Stimulated activated CD8-positive, alpha-beta memory T cell treated with anti-CD3 and anti-CD28 coated beads, Interleukin-4, amount 100 ng/mL, for 4 hours (primary cell): ENCODE results near the gene AXIN1.
"Not testable (repeated sequence)": the region's sequence is repeated elsewhere in the genome, so short reads cannot be mapped to it uniquely, and the experiment has no call there.

ENCODE experiments used
- DNase-seq, 2 donors: peaks; one replicate each; pipeline ENCODE4 v3.0.0-alpha.2; 2020; ENCODE audit warnings: low read depth in 2 of 2, low spot score in 1 of 2

The AXIN1 gene

DNA sequence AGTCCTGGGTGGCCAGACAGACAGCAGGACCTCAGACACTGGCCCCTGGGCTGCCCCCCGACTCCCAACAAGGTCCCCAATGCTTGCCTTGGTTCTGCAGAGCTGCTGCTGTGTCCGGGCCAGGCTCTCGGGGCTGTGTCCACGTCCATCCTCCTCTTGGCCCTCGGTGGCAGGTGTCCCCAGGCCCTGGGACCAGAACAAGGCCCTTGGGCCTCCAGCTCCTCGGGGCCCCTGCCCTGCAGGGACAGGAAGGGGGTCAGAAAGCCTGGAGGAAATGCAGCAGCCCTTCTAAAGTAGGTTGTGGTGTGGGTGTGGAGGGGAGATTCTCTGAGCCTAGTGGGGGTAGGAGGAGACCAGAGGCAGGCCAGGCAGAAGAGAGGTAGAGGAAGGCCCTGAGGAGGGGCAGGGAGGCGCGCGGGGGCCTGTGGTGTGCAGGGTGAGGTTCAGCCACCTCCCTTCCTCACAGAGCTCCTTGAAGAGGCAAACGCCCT is 2.5 kb upstream of the AXIN1 start:
- peak in 1 of 2 donors; percentile 36 for DNase-seq

DNA sequence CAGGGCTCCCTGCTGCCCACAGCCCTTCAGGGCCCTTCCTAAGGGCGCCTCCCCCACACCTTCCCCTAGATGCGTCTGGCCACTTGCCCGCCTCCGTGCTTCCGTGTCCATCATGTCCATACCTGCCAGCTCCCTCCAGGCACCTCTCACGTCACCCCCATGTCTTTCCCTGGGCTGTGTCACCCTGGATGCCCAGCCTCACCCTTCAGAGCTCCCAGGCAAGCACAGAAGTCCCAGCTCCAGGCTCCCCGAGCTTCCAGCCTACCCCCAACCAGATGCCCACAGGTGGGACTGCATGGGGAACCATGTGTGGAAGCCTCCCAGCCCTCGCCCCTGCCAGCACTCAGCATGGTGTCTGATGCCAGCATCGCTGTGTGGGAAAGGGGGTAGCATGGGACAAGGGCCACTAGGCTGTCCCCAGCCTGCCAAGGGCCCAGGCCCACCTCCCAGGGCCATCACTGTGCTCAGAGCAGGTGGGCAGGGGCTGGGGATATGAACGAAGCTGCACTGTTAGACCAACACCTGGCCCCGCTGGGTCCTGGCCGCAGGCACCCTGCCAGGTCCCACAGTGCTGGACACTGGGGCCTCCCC is 1.9 kb upstream of the AXIN1 start:
- no peak for DNase-seq

DNA sequence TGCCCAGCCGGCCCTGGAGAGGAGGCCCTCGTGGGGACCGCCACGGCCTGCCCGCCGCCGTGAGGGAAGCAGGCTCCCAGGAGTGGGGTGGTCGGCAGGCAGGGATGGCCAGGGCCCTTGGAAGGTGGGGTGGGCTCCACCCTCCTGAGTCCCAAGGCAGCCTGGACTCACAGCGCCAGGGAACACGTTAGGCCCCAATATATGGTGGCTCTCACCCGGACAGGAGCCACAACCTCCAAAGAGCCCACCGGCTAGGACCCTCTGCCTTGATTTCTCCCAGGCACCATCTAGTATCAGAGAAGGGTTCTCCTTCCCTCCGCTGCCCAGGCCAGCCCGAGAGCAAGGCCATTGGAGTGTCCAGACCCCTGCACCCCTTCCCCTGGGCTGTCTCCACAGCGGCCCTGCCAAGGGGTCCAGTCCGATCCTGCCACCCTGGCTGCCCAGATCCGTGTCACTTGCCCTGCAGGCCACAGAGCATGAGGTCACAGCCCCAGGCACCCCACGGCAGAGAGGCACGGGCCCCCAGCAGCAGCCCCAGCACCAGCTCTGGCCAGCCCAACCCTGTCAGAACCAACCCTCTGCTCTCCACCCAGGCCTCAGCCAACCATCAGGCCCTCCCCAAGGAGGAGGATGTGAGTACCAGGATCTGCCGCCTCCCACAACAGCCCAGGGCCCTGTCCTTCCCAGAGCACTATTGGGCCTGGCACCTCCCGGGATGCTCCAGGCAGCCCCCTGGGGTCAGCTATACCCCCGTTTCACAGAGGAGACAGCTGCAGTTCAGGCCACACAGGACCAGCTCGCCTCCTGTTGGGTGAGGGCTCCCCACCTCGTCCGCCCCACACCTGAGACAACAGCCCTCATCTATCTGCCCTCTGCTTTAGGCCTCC is 1.1 kb upstream of the AXIN1 start:
- DNase-seq = no peak

DNA sequence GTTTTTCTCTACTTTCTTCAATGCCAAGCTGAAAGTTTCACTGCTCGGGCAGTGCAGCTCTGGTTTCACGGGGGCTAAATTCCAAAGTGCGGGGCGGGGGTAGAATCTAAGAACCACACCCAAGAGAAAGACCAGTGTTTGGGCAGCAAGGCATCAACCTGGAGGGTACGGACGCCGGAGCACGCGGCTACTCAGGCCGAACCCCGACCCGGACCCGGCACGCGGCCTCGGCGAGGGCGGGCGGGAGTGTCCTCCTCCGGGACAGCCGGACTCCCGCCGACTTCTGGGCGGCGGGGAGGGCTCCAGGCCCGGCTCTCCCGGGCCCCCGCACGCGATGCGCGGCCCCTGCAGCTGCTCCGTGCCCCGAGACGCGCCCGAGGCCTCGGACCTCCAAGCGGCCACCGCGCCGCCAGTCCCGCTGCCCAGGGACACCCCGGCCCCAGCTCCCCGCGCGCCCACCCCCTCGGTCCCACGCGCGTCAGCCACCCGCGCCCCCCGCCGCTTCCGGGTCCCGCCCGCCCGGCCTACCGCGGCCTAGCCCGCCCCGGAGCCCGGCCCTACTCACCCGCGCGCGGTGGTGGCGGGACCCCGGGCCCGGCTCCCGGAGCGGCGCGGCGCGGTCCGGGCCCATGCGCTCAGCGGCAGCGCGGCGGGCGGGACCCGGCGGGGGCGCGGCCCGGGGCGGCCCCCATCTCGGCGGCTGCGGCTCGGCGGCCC is 561 bp downstream of the AXIN1 start:
- no peak for DNase-seq

DNA sequence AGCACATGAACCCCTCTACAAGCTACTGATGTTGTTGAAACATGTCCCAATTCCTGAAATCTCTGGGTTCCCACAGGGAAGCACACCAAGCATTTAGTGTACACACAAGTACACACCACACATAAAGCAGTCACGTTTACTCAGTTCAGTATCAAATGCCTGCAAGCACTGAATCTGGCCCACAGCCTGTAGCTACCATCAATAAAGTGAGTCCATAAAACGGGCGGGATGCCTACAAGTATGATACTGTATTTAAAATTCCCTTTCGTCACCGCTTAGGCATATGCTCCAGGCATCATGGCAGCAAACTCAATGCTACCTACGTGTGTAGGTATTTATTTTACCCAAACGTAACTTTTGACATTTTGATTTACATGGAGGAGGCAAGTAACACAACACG is 2.3 kb downstream of the AXIN1 start:
- no peak for DNase-seq

DNA sequence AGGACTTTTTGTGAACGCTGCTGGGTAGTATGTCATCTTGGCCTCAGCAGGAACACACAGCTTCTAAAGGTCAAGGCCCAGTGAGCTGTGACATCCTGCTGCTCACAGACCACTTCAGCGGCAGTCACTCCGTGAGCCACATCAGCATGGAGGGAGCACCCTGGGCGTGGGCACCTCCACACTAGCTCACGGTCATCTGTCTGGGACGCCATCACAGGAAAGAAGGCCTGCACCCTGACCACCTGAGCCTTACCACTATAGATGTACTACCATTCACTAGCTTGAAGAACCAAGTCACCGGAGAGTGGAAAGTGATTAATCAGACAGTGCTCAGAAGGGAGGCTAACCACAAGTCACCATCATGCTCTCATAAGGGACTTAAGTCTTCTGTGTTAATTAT is 3.3 kb downstream of the AXIN1 start:
- no peak for DNase-seq

DNA sequence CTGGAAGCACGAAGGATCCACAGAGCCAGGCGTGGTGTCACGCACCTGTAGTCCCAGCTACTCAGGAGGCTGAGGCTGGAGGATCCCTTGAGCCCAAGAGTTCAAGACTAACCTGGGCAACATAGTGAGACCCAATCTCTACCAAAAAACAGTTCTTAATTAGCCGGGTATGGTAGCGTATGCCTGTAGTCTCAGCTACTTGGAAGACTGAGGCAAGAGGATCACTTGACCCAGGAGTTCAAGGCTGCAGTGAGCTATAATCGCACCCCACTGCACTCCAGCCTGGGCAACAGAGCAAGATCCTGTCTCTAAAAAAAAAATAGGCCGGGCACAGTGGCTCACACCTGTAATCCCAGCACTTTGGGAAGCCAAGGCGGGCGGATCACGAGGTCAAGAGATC is 4.0 kb downstream of the AXIN1 start:
- not testable (repeated sequence) for DNase-seq

DNA sequence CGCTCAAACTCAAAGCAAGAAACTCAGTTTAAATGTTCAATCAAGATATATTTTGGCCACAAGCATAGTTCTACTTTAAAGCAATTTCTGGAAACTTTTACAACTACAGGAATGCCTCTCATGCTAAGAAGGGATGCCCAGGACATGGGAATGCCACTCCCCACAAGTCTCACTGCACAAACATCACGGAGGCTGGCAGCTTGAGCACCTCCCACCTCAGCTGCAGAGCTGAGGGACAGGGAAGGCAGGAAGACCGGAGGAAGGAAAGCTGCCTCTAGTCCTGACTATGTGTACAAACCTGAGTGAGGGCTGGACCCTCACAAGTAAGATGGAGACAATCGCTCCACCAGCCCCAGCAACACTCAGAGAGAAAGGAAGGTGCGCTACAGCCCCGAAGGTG is 5.3 kb downstream of the AXIN1 start:
- no peak for DNase-seq

DNA sequence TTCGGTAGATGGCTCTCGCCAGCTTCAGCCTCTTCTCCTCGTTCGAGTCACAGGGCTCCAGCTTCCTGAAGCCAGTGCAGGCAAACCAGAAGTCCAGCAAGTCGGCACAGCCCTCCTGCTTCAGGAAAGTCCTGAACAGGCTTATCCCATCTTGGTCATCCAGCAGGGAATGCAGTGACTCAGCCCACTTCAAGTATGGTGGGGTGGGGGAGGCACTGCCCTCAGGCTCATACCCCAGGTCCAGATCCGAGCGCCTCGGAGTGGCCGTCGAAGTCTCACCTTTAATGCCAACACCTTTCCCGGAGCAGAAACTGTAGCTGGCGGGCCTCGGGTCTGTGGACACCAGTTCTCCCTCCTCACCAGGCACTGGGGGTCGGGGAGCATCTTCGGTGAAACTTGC is 5.9 kb downstream of the AXIN1 start:
- DNase-seq = no peak

DNA sequence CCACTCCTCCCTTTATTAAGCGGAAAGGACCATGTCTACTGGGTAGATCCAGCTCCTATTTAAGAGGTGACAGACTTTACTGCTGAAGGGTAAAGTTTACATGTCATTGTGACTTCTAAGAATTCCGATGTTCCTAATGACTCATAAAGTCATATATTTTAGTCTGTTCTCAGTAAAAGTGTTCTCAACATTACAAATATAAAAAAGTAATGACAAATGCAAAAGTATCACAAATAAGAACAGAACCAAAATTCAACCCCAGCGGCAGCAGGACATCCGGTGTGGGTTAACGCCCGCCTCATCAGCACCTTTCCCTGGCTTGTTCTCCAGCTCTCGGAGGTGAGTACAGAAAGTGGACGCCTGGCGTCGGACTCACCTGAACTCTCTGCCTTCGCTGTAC is 6.8 kb downstream of the AXIN1 start:
- DNase-seq = no peak

DNA sequence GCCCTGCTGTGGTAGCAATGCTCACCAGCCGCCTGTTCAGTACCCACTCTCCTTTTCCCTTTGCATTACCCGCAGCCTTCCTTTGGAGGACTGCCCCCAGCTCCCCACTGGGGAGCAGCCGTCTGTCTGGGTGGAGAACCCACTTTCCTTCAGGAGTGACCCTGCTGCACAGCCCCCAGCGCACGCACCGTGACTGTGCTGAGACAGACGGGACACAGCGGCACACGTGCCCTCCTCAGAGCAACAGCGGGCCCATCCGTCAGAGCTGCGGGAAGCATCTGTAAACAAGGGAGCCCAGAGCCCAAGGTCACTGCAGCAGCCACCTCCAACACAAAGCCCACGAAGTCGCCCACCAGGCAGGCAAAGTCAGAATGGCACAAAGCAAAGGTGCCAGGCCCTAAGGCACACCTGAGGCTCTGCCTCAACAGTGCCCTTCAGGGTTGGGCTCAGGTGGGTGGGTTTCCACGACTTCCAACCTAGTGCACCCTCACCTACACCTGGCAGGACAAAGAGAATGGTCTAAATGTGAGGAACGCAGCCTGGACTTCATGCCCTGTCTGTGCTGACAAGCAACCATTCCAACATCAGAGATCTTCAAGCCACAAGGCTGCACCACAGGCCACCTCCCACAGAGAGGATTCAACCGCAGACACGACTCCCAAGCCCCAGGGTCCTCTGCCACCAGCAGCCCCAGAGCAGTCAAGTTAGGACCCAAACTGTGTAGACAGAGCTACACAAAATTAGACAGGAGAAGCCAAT is 9.9 kb downstream of the AXIN1 start:
- DNase-seq = no peak

DNA sequence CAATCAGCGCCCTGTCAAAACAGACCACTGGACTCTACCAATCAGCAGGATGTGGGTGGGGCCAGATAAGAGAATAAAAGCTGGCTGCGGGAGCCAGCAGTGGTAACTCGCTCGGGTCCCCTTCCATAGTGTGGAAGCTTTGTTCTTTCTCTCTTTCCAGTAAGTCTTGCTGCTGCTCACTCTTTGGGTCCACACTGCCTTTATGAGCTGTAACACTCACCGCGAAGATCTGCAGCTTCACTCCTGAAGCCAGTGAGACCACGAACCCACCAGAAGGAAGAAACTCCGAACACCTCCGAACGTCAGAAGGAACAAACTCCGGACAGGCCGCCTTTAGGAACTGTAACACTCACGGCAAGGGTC is 10.6 kb downstream of the AXIN1 start:
- not testable (repeated sequence) for DNase-seq

DNA sequence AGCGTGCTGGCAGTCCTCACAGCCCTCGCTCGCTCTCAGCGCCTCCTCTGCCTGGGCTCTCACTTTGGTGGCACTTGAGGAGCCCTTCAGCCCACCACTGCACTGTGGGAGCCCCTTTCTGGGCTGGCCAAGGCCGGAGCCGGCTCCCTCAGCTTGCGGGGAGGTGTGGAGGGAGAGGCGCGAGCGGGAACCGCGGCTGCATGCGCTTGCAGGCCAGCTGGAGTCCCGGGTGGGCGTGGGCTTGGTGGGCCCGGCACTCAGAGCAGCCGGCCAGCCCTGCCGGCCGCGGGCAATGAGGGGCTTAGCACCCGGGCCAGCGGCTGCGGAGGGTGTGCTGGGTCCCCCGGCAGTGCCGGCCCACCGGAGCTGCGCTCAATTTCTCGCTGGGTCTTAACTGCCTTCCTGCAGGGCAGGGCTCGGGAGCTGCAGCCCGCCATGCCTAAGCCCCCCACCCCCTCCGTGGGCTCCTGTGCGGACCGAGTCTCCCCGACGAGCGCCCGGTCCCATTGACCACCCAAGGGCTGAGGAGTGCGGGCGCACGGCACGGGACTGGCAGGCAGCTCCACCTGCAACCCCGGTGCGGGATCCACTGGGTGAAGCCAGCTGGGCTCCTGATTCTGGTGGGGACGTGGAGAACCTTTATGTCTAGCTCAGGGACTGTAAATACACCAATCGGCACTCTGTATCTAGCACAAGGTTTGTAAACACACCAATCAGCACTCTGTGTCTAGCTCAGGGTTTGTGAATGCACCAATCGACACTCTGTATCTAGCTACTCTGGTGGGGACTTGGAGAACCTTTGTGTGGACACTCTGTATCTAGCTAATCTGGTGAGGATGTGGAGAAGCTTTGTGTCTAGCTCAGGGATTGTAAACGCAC is 11.2 kb downstream of the AXIN1 start:
- not testable (repeated sequence) for DNase-seq

DNA sequence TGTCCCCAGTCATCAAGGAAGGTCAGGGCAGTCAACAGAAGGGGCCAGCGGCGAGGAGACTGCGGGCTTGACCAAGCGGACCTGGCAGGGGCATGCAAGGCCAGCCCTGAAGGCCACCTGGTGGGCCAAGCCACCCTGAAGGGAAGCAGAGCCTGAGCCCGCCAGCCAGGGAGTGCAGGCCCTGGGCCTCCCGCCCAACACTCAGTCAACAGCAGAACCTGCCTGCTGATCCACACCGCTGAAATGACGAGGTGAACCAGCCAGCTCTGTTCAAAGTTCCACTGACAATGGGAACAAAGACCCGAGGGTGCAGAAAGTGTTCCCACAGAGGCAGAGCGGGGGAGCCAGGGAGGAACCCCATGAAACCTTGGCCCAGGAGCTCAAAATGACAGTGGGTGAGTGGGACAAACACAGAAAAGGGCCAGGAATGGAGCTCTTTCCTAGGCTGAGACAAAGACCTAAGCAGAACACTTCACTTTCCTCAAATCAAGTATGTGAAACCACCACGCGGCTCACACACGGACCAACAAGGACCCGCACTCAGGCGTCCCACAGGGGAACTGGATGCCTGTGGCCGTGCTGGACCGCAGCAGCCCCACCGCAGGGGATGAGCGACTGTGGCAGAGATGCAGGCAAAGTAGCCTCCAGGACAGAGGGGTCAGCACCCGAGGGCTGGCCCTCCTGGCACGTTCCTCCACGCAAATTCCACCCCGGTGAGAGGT is 12.0 kb downstream of the AXIN1 start:
- DNase-seq = no peak

DNA sequence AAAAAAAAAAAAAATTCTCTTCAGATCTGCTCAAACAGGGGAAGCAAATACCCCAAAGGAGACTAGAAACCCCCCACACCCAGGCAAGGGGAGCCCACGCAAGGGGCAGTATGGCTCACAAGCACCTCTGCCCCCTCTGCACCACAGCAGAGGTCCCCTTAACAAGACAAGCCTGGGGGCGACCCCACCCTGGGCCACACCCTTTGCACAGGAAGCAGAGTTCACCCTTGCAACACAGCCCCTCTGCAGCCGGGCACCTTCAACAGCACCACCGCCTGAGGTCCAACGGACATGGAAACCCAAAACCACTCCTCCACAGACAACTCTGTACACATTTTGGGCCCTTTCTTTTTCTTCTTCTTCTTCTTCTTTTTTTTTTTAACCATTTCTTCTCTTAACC is 12.8 kb downstream of the AXIN1 start:
- no peak for DNase-seq

DNA sequence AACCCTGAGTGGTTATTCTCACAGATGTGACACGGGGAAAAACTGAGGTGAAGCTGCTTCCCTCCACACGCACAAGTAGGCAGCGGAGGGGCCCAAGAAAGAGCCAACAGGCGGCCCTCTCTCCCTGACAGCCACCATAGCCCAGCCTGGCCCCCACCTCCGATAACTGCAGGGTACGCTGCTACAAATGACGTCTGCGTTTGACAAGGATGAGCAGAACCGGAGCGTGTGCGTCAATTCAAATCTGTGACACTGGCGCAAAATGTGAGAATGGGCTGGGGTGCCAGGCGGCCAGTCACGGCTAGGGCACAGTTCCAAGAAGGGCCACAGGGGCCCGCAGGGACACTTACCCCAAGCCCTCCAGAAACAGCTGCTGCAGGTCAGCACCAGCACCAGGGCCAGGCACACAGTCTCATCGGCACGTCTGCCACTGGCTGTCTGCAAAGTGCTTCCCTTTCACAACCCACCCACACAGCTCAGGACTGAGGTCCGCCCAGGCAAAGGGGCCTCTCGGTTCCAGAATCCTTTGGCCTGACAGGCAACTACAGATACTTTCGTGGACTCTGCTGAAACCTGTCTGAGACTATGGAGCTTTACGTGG is 14.4 kb downstream of the AXIN1 start:
- DNase-seq = no peak

DNA sequence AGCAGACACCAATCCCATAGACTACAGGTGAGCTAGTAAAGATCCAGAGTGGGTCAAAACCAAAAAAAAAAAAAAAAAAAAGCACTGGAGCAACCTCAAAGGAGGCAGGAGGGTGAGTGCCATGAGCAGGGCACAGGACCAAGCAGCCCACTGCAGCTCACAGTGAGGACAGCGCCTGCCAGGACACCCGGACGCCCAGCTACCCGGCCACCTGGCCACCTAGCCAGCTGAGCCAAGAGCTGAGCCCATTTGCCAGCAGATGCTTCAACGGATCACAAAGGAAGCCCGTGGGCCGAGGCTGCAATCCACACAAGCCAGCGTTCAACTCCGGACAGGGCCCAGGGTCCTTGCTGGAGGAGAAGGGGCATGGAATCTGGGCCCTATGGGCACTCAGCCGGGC is 15.1 kb downstream of the AXIN1 start:
- DNase-seq = no peak

DNA sequence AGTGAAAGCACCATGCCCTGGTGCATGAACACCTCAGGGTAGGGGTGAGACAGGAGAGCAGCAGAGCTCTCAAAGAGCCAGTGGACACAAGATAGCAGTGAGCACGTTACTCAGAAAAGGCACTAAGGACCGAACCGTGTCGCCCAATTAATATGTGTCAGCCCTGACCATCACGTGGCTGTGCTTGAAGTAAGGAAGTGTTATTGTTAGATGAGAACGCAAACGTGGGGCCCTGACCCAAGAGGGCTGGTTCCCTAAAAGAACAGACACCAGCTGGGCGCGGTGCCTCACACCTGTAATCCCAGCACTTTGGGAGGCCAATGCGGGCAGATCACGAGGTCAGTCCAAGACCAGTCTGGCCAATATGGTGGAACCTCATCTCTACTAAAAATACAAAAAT is 16.3 kb downstream of the AXIN1 start:
- no peak for DNase-seq
